Coronary artery (tissue), 2 donors: ENCODE results near the gene CYP24A1.

Experiments
- DNase-seq: peaks from one replicate; pipeline ENCODE4 v3.0.0-alpha.2; 2017; ENCODE audit warnings: low spot score
- H3K27ac ChIP-seq, 2 donors: fragments of 200-600 bp; sonication (generic); one replicate each; pipeline ENCODE4 v1.5.1; 2016 to 2019
- H3K4me3 ChIP-seq: fragments of 200-600 bp; sonication (generic); 2 replicates; pipeline ENCODE4 v1.5.1; 2016; ENCODE audit warnings: mild to moderate bottlenecking, moderate library complexity
- TF ChIP-seq, protein P1 (sequence below): fragments of 200-600 bp; sonication (generic); IDR thresholded peaks from one replicate; pipeline ENCODE4 v1.5.1; 2019; ENCODE audit warnings: antibody characterized with exemption

The CYP24A1 gene

GRCh38 chr20:54151511-54152226 is 22.1 kb downstream of the CYP24A1 start:
- no peak overlapping the region for H3K27ac ChIP-seq
- no peak overlapping the region for H3K4me3 ChIP-seq
- DNase-seq, result no peak
- TF ChIP-seq, protein P1, sequence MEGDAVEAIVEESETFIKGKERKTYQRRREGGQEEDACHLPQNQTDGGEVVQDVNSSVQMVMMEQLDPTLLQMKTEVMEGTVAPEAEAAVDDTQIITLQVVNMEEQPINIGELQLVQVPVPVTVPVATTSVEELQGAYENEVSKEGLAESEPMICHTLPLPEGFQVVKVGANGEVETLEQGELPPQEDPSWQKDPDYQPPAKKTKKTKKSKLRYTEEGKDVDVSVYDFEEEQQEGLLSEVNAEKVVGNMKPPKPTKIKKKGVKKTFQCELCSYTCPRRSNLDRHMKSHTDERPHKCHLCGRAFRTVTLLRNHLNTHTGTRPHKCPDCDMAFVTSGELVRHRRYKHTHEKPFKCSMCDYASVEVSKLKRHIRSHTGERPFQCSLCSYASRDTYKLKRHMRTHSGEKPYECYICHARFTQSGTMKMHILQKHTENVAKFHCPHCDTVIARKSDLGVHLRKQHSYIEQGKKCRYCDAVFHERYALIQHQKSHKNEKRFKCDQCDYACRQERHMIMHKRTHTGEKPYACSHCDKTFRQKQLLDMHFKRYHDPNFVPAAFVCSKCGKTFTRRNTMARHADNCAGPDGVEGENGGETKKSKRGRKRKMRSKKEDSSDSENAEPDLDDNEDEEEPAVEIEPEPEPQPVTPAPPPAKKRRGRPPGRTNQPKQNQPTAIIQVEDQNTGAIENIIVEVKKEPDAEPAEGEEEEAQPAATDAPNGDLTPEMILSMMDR, result no peak

DNA sequence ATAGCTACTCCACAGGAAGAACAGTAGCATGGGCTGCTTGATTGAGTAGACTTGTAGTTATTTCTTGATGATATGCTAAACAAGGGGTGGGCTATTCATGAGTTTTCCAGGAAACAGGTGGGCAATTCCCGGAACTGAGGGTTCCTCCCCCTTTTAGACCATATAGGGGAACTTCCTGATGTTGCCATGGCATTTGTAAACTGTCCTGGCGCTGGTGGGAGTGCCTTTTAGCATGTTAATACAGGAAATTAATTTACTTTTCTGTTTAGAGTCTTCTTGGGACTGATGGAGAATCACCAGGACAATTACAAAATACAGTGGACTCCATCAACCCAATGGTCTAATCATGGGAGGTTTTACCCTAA is 22.7 kb downstream of the CYP24A1 start:
- H3K27ac ChIP-seq, result no peak overlapping the region
- TF ChIP-seq, protein P1, result no peak
- H3K4me3 ChIP-seq, result no peak overlapping the region
- no peak for DNase-seq

DNA sequence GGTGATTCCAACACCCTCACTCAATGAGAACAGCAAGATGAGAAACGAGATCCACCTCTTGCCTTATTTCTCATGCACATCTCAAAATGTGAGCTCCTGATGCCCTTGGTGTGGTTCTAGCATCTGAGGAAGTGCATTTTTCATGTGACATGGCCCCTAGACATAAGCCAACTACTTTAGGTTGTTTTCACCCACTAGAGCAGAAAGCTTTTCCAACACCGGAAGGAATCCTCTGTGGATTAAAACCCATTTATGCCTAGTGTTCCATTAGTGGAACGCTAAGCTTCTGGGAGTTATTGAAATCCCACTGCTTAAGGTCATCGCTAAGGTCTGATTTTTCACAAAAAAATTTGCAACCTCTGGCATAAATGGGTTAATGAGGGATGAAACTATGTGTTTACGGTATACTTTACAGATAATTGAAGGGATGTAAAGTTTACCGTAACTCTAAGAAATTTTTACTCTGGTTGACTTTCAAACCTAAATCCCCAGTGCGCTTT is 24.0 kb downstream of the CYP24A1 start:
- H3K27ac ChIP-seq, result no peak overlapping the region
- no peak for DNase-seq
- TF ChIP-seq, protein P1, result no peak
- no peak overlapping the region for H3K4me3 ChIP-seq

GRCh38 chr20:54148947-54149764 is 24.6 kb downstream of the CYP24A1 start:
- TF ChIP-seq, protein P1, result no peak
- DNase-seq, result no peak
- no peak overlapping the region for H3K4me3 ChIP-seq
- no peak overlapping the region for H3K27ac ChIP-seq

GRCh38 chr20:54146672-54147071 is 27.1 kb downstream of the CYP24A1 start:
- H3K4me3 ChIP-seq, result no peak overlapping the region
- TF ChIP-seq, protein P1, result no peak
- DNase-seq, result no peak
- no peak overlapping the region for H3K27ac ChIP-seq

- no peak overlapping the region for H3K27ac ChIP-seq
- DNase-seq, result no peak
- TF ChIP-seq, protein P1, result no peak
- H3K4me3 ChIP-seq, result no peak overlapping the region
These were observed 28.9 kb downstream of the CYP24A1 start for GRCh38 chr20:54144847-54145414.
